HFFc6 (cell line): ENCODE data around the gene CXorf66. TPM values are rescaled to one million over a fixed set of nuclear protein-coding genes. Genes with fewer than 3 reads are reported as not detected.

Experiments
- DNase-seq: peaks from one replicate; pipeline ENCODE4 v3.0.0-alpha.2; 2018
- H3K27ac Mint-ChIP-seq: 2 replicates; pipeline ENCODE4 v1.8.0; 2020; ENCODE audit warnings: mild to moderate bottlenecking, mixed read lengths
- H3K27me3 Mint-ChIP-seq: 2 replicates; pipeline ENCODE4 v1.8.0; 2021; ENCODE audit warnings: mild to moderate bottlenecking, moderate library complexity, mixed read lengths; ENCODE audit not compliant: insufficient read depth
- H3K36me3 Mint-ChIP-seq: 2 replicates; pipeline ENCODE4 v1.8.0; 2021; ENCODE audit warnings: low read depth, mixed read lengths
- H3K4me1 Mint-ChIP-seq: 2 replicates; pipeline ENCODE4 v1.8.0; 2020; ENCODE audit warnings: low read depth, mixed read lengths
- H3K4me3 Mint-ChIP-seq: 2 replicates; pipeline ENCODE4 v1.8.0; 2020; ENCODE audit warnings: mild to moderate bottlenecking, moderate library complexity, mixed read lengths
- H3K9me3 Mint-ChIP-seq: 2 replicates; pipeline ENCODE4 v1.8.0; 2020; ENCODE audit warnings: mild to moderate bottlenecking, mixed read lengths
- microRNA-seq: library from miRNA; unstranded; fragments of <30 nt; microRNA quantifications from one replicate; pipeline ENCODE4, GENCODE V29; 2019
- total RNA-seq, 6 experiments: library from RNA; stranded (reverse); fragmentation: NEBNext Ultra II Directional; extraction: Animal tissue kit (Norgen Biotek cat#: 25700); gene quantifications; 2 replicates in 1 of 6; 3 replicates in 5 of 6; pipeline ENCODE4 v1.2.3, GENCODE V29; 2021
- TF ChIP-seq, protein P1 (sequence below): fragments of 200-600 bp; sonication (generic); IDR thresholded peaks from 2 replicates; pipeline ENCODE4 v1.5.0; 2021; ENCODE audit warnings: antibody characterized with exemption, mild to moderate bottlenecking

CXorf66 gene
- total RNA-seq, 6 experiments from 2014 or later, result not detected

DNA sequence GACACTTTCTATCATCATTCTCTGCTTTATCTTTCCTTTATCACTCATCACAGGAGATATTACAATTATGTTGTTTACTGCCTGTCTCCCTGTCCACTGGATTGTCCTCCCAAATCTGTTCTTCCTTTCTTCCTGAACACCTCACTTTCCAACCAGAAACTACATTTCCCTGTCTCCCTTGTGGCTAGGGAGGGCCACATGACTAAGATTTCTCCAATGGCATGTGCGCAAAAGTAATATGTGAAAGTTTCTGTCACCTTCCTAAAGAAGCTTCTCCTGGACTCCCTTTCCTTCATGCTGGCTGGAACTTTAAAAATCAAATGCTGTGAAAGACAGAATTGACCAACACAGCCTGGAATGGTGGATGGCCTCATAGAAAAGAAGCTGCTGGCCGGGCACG is 58.2 kb downstream of the CXorf66 start:
- no peak for DNase-seq
- H3K9me3 Mint-ChIP-seq, result no peaks in the 10 kb centered on the region
- TF ChIP-seq, protein P1, sequence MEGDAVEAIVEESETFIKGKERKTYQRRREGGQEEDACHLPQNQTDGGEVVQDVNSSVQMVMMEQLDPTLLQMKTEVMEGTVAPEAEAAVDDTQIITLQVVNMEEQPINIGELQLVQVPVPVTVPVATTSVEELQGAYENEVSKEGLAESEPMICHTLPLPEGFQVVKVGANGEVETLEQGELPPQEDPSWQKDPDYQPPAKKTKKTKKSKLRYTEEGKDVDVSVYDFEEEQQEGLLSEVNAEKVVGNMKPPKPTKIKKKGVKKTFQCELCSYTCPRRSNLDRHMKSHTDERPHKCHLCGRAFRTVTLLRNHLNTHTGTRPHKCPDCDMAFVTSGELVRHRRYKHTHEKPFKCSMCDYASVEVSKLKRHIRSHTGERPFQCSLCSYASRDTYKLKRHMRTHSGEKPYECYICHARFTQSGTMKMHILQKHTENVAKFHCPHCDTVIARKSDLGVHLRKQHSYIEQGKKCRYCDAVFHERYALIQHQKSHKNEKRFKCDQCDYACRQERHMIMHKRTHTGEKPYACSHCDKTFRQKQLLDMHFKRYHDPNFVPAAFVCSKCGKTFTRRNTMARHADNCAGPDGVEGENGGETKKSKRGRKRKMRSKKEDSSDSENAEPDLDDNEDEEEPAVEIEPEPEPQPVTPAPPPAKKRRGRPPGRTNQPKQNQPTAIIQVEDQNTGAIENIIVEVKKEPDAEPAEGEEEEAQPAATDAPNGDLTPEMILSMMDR, result no peak
- H3K36me3 Mint-ChIP-seq, result no peaks in the 10 kb centered on the region
- no peak overlapping the region for H3K4me3 Mint-ChIP-seq
- no peaks in the 10 kb centered on the region; the same call in 1 of the 2 replicates for H3K27me3 Mint-ChIP-seq
- peaks cover 46% of the 10 kb centered on the region for H3K4me1 Mint-ChIP-seq
- H3K27ac Mint-ChIP-seq, result peak overlapping the region; percentile 31; the same call in 1 of the 2 replicates

DNA sequence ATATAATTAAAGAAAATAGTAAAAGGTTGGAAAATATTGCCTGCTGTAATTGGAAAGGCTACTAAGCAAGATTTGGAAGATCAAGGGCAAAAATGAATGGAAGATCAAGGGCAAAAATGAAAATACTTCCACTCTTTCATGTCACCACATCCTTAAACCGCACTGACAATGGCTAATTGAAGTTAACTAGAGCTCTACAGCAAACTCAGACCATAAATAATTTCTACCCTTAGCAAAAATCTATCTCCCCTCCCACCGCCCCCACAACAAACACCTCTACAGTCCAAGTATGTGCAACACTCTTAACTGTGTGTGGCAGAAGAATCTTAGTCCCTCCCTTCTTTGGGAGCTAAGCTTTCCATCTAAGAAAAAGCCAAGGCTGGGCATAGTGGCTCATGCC is 59.6 kb downstream of the CXorf66 start:
- TF ChIP-seq, protein P1, result no peak
- DNase-seq, result no peak
- Mint-ChIP-seq H3K27ac (peak overlapping the region; percentile 55; the same call in 1 of the 2 replicates), H3K27me3 (no peaks in the 10 kb centered on the region; the same call in 1 of the 2 replicates), H3K36me3 (no peaks in the 10 kb centered on the region), H3K9me3 (no peaks in the 10 kb centered on the region), H3K4me3 (no peak overlapping the region; the same call in 1 of the 2 replicates), H3K4me1 (peaks cover 41% of the 10 kb centered on the region)

Small RNA genes within 50 kb of the gene (microRNA-seq; reads per million reads assigned to microRNA genes)
- gene MIR505, result 497 reads per million, percentile 68 among the genes with 10 or more reads in this experiment

Other genes starting within 250 kb of the CXorf66 start
- 10 to 100 TPM; 25.1 to 38.6 (median 35.7) TPM for gene ATP11C, start 32.5 kb downstream of the CXorf66 start, total RNA-seq